Ovary (tissue), 3 donors: ENCODE measurements around the gene ROBO1.

Source experiments
- POLR2A ChIP-seq: fragments of 450-650 bp; IDR thresholded peaks from one replicate; pipeline ENCODE4 v1.6.1; 2017; ENCODE audit warnings: antibody characterized with exemption, mild to moderate bottlenecking, moderate library complexity
- TF ChIP-seq, protein P1 (sequence below), 3 donors: fragments of 450-650 bp in 2 of 3; fragments of 200-600 bp in 1 of 3; IDR thresholded peaks; one replicate each; pipeline versions ENCODE4 v1.5.1 to v1.8.0; 2016 to 2022; ENCODE audit warnings: antibody characterized with exemption in 3 of 3, mild to moderate bottlenecking in 1 of 3
- donor health status: DM: no; HTN: no; CAD: no.

DNA sequence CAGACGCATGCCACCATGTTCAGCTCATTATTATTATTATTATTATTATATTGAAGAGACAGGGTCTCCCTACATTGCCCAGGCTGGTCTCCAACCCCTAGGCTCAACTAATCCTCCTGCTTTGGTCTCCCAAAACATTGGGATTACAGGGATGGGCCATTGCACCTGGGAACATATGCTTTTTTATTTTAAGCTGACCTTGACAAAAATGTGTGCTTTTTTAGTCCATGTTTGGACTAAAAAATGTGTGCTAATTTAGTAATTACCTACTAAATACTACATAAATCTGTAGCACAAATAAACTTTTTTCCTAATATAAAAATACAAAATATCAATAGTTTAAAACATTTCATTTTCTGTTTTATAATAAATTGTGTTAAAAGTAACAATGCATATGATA is 693.2 kb downstream of the ROBO1 start:
- TF ChIP-seq, protein P1, sequence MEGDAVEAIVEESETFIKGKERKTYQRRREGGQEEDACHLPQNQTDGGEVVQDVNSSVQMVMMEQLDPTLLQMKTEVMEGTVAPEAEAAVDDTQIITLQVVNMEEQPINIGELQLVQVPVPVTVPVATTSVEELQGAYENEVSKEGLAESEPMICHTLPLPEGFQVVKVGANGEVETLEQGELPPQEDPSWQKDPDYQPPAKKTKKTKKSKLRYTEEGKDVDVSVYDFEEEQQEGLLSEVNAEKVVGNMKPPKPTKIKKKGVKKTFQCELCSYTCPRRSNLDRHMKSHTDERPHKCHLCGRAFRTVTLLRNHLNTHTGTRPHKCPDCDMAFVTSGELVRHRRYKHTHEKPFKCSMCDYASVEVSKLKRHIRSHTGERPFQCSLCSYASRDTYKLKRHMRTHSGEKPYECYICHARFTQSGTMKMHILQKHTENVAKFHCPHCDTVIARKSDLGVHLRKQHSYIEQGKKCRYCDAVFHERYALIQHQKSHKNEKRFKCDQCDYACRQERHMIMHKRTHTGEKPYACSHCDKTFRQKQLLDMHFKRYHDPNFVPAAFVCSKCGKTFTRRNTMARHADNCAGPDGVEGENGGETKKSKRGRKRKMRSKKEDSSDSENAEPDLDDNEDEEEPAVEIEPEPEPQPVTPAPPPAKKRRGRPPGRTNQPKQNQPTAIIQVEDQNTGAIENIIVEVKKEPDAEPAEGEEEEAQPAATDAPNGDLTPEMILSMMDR (IDR thresholded peaks at IDR 0.05): no peak
- no peak for TF ChIP-seq POLR2A
